ENCODE data around the gene DMWD. TPM values are rescaled to one million over a fixed set of nuclear protein-coding genes. Genes with fewer than 3 reads are reported as not detected.

The DMWD gene, protein sequence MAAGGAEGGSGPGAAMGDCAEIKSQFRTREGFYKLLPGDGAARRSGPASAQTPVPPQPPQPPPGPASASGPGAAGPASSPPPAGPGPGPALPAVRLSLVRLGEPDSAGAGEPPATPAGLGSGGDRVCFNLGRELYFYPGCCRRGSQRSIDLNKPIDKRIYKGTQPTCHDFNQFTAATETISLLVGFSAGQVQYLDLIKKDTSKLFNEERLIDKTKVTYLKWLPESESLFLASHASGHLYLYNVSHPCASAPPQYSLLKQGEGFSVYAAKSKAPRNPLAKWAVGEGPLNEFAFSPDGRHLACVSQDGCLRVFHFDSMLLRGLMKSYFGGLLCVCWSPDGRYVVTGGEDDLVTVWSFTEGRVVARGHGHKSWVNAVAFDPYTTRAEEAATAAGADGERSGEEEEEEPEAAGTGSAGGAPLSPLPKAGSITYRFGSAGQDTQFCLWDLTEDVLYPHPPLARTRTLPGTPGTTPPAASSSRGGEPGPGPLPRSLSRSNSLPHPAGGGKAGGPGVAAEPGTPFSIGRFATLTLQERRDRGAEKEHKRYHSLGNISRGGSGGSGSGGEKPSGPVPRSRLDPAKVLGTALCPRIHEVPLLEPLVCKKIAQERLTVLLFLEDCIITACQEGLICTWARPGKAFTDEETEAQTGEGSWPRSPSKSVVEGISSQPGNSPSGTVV
- 85.8 TPM for total RNA-seq

DNA sequence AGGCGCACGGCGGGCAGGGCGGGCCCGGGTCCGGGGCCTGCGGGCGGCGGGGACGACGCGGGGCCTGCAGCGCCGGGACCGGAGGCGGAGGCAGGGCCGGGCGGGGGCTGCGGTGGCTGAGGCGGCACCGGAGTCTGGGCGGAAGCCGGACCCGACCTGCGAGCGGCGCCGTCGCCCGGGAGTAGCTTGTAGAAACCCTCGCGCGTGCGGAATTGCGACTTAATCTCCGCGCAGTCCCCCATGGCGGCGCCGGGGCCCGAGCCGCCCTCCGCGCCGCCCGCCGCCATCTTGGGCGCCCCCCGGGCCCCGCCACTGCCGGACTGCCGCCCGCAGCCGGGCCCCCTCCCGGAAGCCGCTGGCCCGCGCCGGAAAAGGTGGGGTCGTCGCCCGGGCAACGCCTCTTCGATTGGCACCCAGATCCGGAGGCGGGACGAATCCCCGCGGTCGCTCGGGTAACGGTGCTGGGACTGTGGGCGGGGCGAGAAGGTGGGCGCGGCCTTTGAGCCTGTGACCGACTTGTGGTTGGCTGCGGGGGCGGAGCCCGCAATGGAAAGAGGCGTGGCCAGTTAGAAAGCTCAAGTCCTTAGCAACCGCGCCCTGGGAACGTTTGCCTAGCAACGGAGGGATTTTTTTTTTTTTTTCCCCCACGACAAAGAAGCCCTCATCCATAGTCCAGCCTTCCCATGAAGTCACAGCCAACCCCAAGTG is at the start of gene DMWD:
TSS of gene DMWD (minus strand) at position 376 of the 708 bp plus-strand sequence. CDS start at position 287, 89 bp downstream.

DNA sequence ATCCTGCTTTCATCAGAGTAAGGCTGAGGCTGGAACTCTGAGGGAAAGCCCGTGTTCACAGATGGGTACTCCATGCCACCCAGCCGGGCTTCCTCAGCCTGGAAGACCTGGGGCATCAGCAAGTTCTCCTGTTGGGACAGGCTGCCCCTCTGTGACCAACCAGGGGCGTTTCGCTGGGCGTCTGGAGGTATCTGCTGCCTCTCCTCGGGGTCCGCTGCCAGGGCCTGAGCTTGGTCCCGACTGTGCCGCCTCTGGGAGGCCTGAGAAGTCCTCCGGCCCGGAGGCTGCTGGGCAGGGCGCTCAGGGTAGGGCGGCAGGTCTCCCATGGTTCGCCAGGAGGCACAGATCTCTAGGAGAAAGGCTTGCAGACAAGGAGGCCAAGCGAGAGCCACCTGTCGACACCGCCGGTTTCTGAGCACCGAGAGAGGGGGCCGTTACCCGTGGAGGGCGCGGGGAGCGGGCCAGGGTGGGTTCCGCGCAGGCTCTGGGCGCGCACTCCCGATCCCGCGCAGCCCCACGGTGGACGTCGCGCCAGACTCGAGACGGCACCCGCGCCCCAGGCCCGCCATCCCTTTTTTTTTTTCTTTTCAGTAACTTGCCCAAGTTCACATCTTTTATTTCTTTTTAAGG is 22.3 kb upstream of the DMWD start, which contains the start of gene RSPH6A:
TSS of gene RSPH6A (minus strand) at position 458 of the 630 bp plus-strand sequence. CDS start at position 326, 132 bp downstream.

GRCh38 chr19:45782162-45782691 is 10.4 kb downstream of the DMWD start, which contains the start of gene DMPK:
TSS of gene DMPK (minus strand) at chr19:45782490. CDS start at chr19:45782352, 138 bp downstream.

DNA sequence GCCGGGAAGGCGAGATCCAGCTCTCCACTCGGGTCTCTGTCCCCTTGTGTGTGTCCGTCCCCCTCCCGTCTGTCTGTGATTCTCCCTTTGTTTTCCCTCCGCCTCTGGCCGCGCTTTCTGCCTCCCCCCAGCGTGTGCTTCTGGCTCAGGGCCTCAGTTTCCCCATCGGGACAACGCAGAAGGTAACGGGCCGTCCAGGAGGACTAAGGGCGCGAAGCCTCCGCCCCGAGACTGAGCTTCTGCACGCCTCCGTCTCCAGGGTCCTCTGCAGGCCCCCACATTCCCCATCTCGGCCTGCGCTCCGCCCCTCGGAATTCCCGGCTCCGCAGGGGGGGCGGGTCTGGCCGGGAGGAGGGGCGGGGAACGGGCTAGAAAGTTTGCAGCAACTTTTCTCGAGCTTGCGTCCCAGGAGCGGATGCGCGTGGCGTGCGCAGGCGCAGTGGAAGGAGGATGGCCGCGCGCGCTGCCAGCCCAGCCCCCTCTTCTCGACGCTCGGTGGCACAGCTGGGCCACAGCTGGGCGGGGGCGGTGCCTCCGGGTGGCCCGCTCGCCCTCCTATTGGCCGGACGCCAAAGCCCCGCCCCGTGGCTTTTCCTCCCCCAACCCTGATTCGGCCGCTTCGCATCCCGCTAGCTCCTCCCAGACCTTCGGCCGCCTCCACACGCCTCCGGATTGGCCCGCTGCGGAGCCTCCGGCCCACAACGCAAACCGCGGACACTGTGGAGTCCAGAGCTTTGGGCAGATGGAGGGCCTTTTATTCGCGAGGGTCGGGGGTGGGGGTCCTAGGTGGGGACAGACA is 23.5 kb downstream of the DMWD start, which contains the start of gene SIX5:
TSS of gene SIX5 (minus strand) at position 269 of the 799 bp plus-strand sequence. CDS start 408 bp downstream, outside the sequence.

DNA sequence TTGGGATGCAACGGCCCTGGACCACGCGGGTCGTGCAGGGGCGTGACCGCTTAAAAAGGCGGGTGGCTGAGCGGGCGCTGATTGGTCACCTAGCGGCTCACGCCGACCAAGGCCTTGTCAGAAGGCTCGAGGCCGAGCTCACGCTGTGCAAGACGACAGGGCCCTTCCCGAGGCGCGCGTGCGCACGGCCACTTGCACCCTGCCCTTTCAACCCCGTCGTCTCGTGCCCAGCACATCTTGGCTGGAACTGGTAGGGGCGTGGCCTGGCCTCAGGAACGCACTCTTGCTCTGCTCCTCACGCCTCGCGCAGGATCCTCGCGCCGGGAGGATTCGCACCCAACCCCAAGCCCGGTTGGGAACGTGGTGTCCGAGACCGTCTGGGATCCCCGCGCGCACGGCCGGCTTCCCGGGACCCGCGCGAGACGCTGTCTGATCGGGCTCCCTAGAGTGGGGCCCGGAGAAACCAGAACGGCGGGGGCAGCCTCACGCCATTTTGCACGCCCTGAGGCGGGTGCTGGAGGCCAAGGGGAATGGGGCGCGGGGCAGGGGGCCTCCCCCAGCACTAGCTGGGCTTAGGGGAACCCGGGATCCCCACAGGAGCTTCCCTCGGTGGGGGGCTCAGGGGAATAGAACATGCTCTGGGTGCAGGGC is 59.4 kb downstream of the DMWD start, which contains the start of gene MEIOSIN:
TSS of gene MEIOSIN (plus strand) at position 280 of the 651 bp plus-strand sequence. CDS start 1,938 bp downstream, outside the sequence.

Other genes starting within 250 kb of the DMWD start
- 2.2 TPM for gene OPA3, start 208.0 kb downstream of the DMWD start, total RNA-seq
- gene GPR4, start 190.6 kb downstream of the DMWD start, total RNA-seq, result 0.31 TPM
- gene EML2, start 153.4 kb downstream of the DMWD start, total RNA-seq, result 55.1 TPM
- 0.31 TPM for gene GIPR, start 124.6 kb downstream of the DMWD start, total RNA-seq
- 84.5 TPM for gene SNRPD2, start 100.9 kb downstream of the DMWD start, total RNA-seq
- gene QPCTL, start 100.2 kb downstream of the DMWD start, total RNA-seq, result 4.7 TPM
- gene FBXO46, start 61.9 kb downstream of the DMWD start, total RNA-seq, result 14.7 TPM
- gene MEIOSIN, start 59.4 kb downstream of the DMWD start, total RNA-seq, result not detected
- gene SIX5, start 23.6 kb downstream of the DMWD start, total RNA-seq, result 0.63 TPM
- 36.0 TPM for gene DMPK, start 10.4 kb downstream of the DMWD start, total RNA-seq
- gene RSPH6A, start 22.5 kb upstream of the DMWD start, total RNA-seq, result 0.31 TPM
- gene SYMPK, start 70.3 kb upstream of the DMWD start, total RNA-seq, result 33.5 TPM
- not detected for gene FOXA3, start 71.5 kb upstream of the DMWD start, total RNA-seq
- 28.8 TPM for gene IRF2BP1, start 93.3 kb upstream of the DMWD start, total RNA-seq
- 1.9 TPM for gene MYPOP, start 109.8 kb upstream of the DMWD start, total RNA-seq
- not detected for gene NANOS2, start 121.9 kb upstream of the DMWD start, total RNA-seq
- gene NOVA2, start 181.0 kb upstream of the DMWD start, total RNA-seq, result 28.2 TPM
- gene CCDC61, start 202.6 kb upstream of the DMWD start, total RNA-seq, result 4.4 TPM
- not detected for gene PGLYRP1, start 230.2 kb upstream of the DMWD start, total RNA-seq
- gene IGFL4, start 248.2 kb upstream of the DMWD start, total RNA-seq, result 4.1 TPM